MG63 (cell line): ENCODE data around the gene AFF3. TPM values are rescaled to one million over a fixed set of nuclear protein-coding genes. Genes with fewer than 3 reads are reported as not detected.

Experiments used
- DNase-seq: peaks from one replicate; pipeline ENCODE4 v3.0.0-alpha.2; 2020
- H3K27me3 ChIP-seq: fragments of 250-450 bp; sonication (Bioruptor Pico); 2 replicates; pipeline ENCODE4 v1.5.1; 2020; ENCODE audit warnings: mild to moderate bottlenecking, moderate library complexity
- H3K36me3 ChIP-seq: fragments of 250-450 bp; sonication (Bioruptor Pico); 2 replicates; pipeline ENCODE4 v1.5.1; 2020; ENCODE audit warnings: mild to moderate bottlenecking, moderate library complexity
- H3K4me3 ChIP-seq: fragments of 250-450 bp; sonication (Bioruptor Pico); 2 replicates; pipeline ENCODE4 v1.5.1; 2020; ENCODE audit warnings: mild to moderate bottlenecking, moderate library complexity
- H3K9me3 ChIP-seq: fragments of 250-450 bp; sonication (Bioruptor Pico); 2 replicates; pipeline ENCODE4 v1.5.1; 2020; ENCODE audit warnings: mild to moderate bottlenecking, moderate library complexity
- total RNA-seq: library from RNA; depleted of rRNA; stranded (reverse); fragments of >200 nt; shearing (Covaris generic); gene quantifications from 2 replicates; pipeline ENCODE4 v1.2.3, GENCODE V29; 2014; ENCODE audit warnings: low replicate concordance

Gene AFF3
- total RNA-seq, 1 experiment from 2014 or later: 6.1 TPM

DNA sequence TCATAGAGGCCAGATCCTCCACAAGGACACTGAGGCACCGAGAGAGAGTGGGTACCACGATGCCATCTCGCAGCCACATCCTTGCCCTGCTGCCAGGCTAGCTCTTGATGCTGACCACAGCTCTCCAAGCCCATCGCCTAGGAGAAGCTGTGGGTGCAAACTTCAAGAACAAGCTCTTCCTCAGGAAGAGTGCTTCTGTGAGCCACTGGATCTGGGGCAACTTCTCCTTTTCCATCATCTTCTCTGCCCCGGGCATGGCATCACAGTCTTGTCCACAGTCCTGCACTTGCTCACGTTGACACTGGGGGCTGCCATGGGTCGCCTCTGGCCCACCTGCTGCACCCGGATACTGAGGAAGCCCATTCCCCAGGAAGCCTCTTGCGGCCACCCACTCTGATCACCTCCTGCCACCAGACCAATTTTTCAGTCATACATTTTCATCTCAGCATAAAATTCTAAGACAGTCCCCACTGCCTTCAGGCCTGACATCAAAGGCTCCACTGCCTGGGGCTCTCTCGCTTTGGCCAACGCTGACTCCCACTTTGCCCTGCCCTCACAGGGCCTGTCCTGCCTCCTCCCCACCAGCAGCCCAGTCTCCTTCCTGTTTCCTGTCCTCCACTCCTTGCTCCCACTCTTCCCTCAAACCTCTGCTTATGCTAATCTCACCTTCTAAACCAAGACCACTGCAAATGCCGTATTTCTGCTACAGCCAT lies 243.9 kb downstream of the AFF3 start:
- H3K27me3 ChIP-seq: no peaks in the 10 kb centered on the region
- DNase-seq: no peak
- no peak overlapping the region for H3K4me3 ChIP-seq
- no peaks in the 10 kb centered on the region for H3K9me3 ChIP-seq
- H3K36me3 ChIP-seq: no peaks in the 10 kb centered on the region

GRCh38 chr2:99891428-99891780 lies 251.0 kb downstream of the AFF3 start:
- no peak for DNase-seq
- Histone ChIP-seq H3K9me3 (no peaks in the 10 kb centered on the region), H3K36me3 (no peaks in the 10 kb centered on the region), H3K27me3 (no peaks in the 10 kb centered on the region), H3K4me3 (no peak overlapping the region)

DNA sequence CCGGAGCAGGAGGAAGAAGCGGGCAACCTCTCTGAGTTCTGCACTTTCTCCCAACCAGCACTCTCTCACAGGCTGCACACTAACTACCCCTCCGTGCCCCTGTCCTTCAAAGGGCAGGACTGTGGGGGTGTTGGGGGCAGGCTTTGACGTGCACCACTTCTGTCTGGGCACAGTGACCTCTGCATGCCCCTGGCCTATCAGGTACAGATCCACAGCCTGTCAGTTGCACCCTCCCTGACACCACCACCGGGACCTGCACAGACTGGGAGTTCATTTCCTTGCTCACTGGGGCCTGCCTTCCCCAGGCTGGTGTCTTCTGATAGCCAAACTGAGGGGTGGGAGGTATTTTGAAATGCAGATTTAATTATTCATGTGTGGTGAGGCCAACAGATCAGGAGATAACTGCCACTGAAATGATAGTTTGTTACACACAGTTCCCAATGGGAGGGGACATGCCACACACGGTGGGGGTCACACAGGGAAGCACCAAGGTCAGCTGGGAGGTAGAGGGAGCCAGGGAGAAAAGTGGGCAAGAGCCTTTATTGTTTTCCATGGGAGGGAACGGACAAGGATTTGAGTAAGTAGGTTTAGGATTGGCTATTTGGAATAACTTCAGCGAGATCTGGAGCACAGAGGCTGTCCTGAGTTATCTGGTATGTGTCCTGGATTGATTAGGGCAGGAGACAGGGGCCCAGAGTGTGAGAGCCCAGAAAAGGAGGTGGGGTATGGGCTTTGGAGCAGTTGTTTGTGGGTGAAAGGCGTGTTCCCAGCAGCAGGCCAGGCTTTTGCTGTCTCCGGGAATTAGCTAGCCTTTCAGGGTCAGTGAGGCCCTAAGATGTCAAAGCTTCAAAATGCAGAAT lies 251.6 kb downstream of the AFF3 start:
- H3K9me3 ChIP-seq: no peaks in the 10 kb centered on the region
- H3K36me3 ChIP-seq: no peaks in the 10 kb centered on the region
- no peak overlapping the region for H3K4me3 ChIP-seq
- DNase-seq: no peak
- no peaks in the 10 kb centered on the region for H3K27me3 ChIP-seq

DNA sequence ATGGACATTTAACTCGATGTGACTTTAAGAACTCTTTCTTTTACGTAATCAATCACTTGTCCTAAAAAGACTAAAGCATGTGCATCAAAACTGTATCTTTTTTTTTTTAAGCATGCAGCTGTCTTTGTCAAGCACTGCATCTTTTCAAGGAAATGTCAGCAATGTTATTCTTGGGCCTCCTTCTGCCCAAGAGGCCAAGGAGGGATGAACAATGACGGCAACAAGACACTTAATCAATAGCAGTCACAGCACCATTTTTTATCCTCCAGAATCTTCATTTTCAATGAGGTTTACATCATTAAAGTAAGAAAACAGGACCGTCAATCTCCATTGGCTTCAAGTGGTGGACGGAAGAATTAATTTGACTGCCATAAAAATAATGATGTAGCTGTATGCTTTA lies 253.8 kb downstream of the AFF3 start:
- Histone ChIP-seq H3K27me3 (no peaks in the 10 kb centered on the region), H3K9me3 (no peaks in the 10 kb centered on the region), H3K36me3 (no peaks in the 10 kb centered on the region), H3K4me3 (no peak overlapping the region)
- DNase-seq: no peak

GRCh38 chr2:99886418-99886817 lies 256.0 kb downstream of the AFF3 start:
- Histone ChIP-seq H3K4me3 (no peak overlapping the region), H3K36me3 (no peaks in the 10 kb centered on the region), H3K9me3 (no peaks in the 10 kb centered on the region), H3K27me3 (no peaks in the 10 kb centered on the region)
- no peak for DNase-seq

- Histone ChIP-seq H3K9me3 (no peaks in the 10 kb centered on the region), H3K4me3 (no peak overlapping the region), H3K36me3 (no peaks in the 10 kb centered on the region), H3K27me3 (no peaks in the 10 kb centered on the region)
- no peak for DNase-seq
Observed at GRCh38 chr2:99883358-99883757, 259.0 kb downstream of the AFF3 start.

DNA sequence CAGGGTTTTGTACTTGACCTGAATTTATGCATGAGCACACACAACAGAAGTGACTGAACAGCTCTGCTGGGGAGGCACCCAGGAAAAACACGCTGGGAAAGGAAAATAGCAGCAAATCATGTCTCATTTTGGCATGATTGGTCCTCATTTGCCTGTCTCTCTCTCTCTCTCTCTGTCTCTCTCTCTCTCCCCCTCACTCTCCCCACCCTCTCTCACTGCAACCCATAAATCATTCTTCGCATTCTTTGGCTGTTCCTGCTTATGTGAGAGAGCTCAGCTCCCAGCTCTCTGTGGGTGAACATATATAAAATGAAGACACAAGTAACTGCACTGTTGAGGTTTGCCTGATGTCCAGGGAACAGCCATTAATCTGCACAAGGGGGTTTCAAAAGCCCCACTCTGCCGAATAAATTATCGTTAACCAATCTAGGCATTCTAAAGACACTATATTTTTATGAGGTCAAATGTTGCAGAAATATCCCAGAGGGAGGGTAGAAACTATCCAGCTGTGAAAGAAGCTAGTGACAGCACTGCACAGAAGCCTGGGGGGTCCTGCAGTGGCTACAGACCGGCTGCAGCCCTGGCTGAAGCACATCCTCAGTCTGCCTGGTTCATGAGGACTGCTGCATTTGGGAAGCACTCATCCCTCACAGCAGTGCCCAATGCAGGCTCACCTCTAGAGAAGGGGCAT lies 260.3 kb downstream of the AFF3 start:
- no peak overlapping the region for H3K4me3 ChIP-seq
- peak; percentile 49 for DNase-seq
- no peaks in the 10 kb centered on the region for H3K36me3 ChIP-seq
- no peaks in the 10 kb centered on the region for H3K27me3 ChIP-seq
- H3K9me3 ChIP-seq: no peaks in the 10 kb centered on the region

- Histone ChIP-seq H3K27me3 (no peaks in the 10 kb centered on the region), H3K9me3 (no peaks in the 10 kb centered on the region), H3K4me3 (no peak overlapping the region), H3K36me3 (no peaks in the 10 kb centered on the region)
- DNase-seq: no peak
Observed at GRCh38 chr2:99880964-99881294, 261.5 kb downstream of the AFF3 start.

DNA sequence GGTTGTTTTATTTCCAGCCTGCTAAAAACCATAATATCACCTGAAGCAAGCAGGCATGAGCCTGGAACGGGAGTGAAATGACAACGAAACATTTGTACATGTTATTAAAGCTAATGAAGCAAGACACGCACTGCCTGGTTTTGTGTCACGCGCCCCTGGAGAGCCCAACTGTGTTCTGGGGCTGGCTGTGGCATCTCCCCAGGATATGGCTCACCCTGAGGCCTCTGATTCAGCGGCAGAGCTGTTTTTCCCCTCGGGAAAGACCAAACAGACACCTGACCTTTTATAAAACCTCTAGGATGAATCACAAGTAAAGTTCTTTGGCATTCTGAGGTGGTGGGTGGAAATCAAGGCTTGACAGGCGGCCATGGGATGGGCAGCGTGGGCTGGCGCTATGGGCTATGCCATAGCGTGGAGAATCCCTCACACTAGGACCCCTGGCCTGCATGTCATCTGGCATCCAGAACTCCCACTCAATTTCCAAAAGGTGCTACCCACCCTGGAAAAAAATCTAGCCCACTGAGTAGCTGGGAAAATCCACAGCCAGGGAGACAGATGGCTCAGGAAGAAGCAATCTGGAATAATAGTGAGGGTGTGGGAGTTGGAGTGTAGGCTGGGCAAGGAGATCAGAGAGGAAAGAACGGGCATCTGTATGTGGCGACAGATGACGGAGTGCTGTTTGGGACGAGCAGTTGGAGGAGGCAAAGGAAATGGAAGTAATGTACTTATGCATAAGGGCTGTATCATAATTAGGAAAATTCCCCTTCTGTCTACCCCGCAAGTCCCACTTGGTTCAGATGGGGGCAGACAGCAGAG lies 262.0 kb downstream of the AFF3 start:
- H3K36me3 ChIP-seq: no peaks in the 10 kb centered on the region
- no peaks in the 10 kb centered on the region for H3K27me3 ChIP-seq
- DNase-seq: peak; percentile 92
- no peak overlapping the region for H3K4me3 ChIP-seq
- no peaks in the 10 kb centered on the region for H3K9me3 ChIP-seq

GRCh38 chr2:99879481-99879880 lies 262.9 kb downstream of the AFF3 start:
- DNase-seq: no peak
- no peaks in the 10 kb centered on the region for H3K9me3 ChIP-seq

GRCh38 chr2:99878581-99879350 lies 263.6 kb downstream of the AFF3 start:
- DNase-seq: peak; percentile 11
- Histone ChIP-seq H3K9me3 (no peaks in the 10 kb centered on the region), H3K27me3 (no peaks in the 10 kb centered on the region), H3K36me3 (no peaks in the 10 kb centered on the region), H3K4me3 (no peak overlapping the region)

More at GRCh38 chr2:99879481-99879880, 262.9 kb downstream of the AFF3 start:
- no peak overlapping the region for H3K4me3 ChIP-seq
- no peaks in the 10 kb centered on the region for H3K36me3 ChIP-seq
- H3K27me3 ChIP-seq: no peaks in the 10 kb centered on the region

DNA sequence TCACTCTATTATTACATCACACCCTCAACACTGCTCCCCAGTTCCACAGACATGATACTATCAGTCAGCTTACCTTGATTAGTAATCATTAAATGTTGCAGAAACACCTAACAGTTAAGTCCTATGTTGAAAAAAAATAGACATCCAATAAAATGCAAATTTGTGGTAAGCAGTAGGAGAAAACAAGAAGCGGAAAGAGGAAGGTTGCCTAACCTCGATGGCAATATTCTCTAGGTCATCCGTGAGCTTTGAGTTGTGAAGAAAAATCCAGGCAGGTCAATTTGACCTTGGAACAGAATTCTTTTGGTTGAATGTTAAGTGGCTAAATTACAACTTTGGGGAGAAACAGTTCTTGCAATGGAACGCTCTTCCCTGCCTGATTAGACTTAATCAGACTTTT lies 264.4 kb downstream of the AFF3 start:
- H3K36me3 ChIP-seq: no peaks in the 10 kb centered on the region
- no peaks in the 10 kb centered on the region for H3K27me3 ChIP-seq
- H3K4me3 ChIP-seq: no peak overlapping the region

DNA sequence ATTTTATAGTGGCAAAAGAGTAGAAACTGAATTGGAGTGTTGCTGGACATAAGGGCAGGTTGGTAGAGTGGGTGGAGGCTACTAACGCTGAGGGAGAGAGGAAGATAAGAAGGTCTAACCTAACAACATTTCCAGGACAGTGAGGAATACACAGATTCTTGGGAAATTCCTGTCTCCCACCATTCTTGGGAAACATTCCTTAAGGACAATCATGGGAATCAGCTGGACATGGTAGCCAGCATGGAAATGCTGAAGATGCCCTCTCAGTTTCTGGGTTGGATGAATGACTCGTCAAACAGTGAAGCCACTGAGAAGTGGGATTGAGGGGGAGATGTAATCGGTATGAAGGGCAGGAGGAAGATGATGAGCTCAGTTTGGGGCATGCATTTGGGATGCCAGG lies 265.4 kb downstream of the AFF3 start:
- Histone ChIP-seq H3K4me3 (no peak overlapping the region), H3K36me3 (no peaks in the 10 kb centered on the region), H3K9me3 (no peaks in the 10 kb centered on the region), H3K27me3 (no peaks in the 10 kb centered on the region)
- DNase-seq: no peak

More for the DNA sequence above, 264.4 kb downstream of the AFF3 start:
- DNase-seq: no peak
- no peaks in the 10 kb centered on the region for H3K9me3 ChIP-seq

DNA sequence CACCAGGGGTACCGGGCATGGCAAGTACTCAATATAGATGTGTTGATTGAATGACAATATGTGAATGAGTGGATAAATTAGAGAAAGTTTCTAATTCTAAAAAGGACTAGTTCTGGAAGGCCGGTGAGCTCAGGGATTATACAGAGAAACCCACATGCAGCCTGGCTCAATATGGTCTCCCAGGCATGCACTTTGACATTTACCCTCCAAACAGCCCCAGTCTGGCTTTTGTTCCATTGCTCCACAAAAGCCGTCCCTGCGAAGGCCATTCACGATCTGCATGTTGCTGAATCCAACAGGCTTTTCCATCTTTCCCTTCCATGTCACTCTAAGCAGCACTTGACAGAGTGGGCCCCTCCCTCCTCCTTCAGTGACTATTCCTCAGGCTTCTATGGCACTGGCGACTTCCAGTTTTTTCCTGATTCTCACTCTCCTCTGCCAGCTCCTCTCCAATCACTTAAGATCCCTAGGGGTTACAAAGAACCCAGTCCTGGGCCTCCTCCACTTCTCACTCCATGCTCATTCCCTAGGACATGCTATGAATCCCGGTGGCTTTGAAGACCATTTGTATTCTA lies 266.7 kb downstream of the AFF3 start:
- H3K9me3 ChIP-seq: no peaks in the 10 kb centered on the region
- no peak overlapping the region for H3K4me3 ChIP-seq
- no peak for DNase-seq
- H3K36me3 ChIP-seq: no peaks in the 10 kb centered on the region
- no peaks in the 10 kb centered on the region for H3K27me3 ChIP-seq

DNA sequence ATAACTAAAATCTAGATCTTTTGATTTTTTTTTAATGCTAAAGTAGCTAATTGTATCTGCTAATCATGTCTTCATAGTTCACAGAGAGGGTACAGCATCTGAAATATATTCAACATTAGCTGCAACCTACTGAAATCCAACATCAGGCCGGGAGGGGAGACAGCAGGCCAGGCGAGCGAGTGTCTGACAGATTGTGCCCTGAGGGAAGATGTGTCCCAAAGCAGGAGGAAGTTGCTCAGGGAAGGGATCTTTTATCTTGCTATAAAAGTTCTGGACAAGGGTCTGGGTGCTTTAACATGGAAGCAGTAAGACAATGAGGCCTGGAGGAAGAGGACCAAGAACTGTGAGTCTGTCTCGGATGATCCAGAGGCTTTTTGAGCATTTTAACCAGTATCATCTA lies 274.1 kb downstream of the AFF3 start:
- no peaks in the 10 kb centered on the region for H3K36me3 ChIP-seq

DNA sequence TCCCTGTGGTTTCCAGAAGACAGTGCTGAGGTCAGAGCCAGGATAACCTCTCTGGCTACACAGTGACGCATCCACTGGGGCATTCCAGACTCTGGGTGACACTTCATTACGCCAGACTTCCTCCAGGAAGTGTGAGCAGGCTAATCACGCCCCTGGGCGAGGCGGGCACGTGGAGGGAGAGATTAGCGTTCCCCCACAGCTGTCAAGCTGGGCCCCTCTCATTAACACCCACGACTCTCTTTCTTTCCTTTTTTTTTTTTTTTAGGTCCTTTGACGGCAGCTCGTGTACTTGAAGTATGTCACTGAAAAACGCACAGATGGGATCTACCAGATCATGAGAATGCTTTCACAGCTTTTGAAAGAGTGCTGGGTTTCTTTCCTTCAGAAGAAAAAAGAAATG lies 274.6 kb downstream of the AFF3 start:
- 0 out of 2 replicates have a peak, but pooled peaks cover 2% of the 10 kb centered on the region for H3K9me3 ChIP-seq
- no peaks in the 10 kb centered on the region for H3K27me3 ChIP-seq
- H3K4me3 ChIP-seq: no peak overlapping the region
- H3K36me3 ChIP-seq: no peaks in the 10 kb centered on the region
- DNase-seq: no peak

More for the DNA sequence above, 274.1 kb downstream of the AFF3 start:
- no peaks in the 10 kb centered on the region for H3K27me3 ChIP-seq
- no peak overlapping the region for H3K4me3 ChIP-seq
- no peak for DNase-seq
- H3K9me3 ChIP-seq: no peaks in the 10 kb centered on the region
